Left ventricle myocardium inferior (tissue), 1 donor: ENCODE results near the gene ECSIT. TPM values are rescaled to one million over a fixed set of nuclear protein-coding genes. Genes with fewer than 3 reads are reported as not detected.
A peak's percentile ranks its signal among the peaks of the same experiment; 100 is the strongest.

Source experiments
- DNase-seq: peaks from one replicate; pipeline ENCODE4 v3.0.0-alpha.2; 2020
- H3K27ac ChIP-seq: fragments of 200-600 bp; replicated peaks from 2 replicates; pipeline ENCODE4 v1.8.0; 2021
- H3K27me3 ChIP-seq: fragments of 200-600 bp; 2 replicates; pipeline ENCODE4 v1.8.0; 2021; ENCODE audit warnings: low read depth
- H3K36me3 ChIP-seq: fragments of 200-600 bp; 2 replicates; pipeline ENCODE4 v1.8.0; 2021
- H3K4me1 ChIP-seq: fragments of 200-600 bp; 2 replicates; pipeline ENCODE4 v1.8.0; 2021
- H3K4me3 ChIP-seq: fragments of 200-600 bp; 2 replicates; pipeline ENCODE4 v1.8.0; 2021; ENCODE audit warnings: mild to moderate bottlenecking, moderate library complexity
- H3K9me3 ChIP-seq: fragments of 200-600 bp; replicated peaks from 2 replicates; pipeline ENCODE4 v1.8.0; 2021
- CTCF ChIP-seq: fragments of 200-600 bp; IDR thresholded peaks from 2 replicates; pipeline ENCODE4 v1.8.0; 2021; ENCODE audit warnings: antibody characterized with exemption, mild to moderate bottlenecking, borderline replicate concordance
- intact Hi-C: fragments of 100-400 bp; cut with micrococcal nuclease; formaldehyde crosslinking; loops from one replicate; pipeline ENCODE4 v1.11.0; 2022
- total RNA-seq: library from RNA; stranded (reverse); fragmentation: NEBNext Ultra II Directional; extraction: Animal tissue kit (Norgen Biotek cat#: 25700); gene quantifications from one replicate; pipeline ENCODE4 v1.2.1, GENCODE V29; 2021
- donor health status: DM: no; HTN: yes; CAD: no; lungs with severe emphysema.

The ECSIT gene
- total RNA-seq, 1 donor from 2014 or later: 167 TPM

DNA sequence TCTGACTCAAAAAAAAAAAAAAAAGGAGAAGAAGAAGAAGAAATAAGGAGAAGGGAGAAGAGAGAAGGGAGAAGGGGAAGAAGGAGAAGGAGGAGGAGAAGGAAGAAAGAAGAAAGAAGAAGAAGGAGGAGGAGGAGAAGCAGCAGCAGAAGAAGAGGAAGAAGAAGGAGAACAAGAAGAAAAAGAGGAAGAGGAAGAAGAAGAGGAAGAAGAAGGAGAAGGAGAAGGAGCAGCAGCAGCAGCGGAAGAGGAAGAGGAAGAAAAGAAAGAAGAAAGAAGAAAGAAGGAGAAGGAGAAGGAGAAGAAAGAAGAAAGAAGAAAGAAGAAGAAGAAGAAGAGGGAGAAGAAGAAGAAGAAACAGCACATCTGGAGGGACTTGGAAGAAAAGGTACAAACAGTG, 5.6 kb upstream of the ECSIT start:
- Histone ChIP-seq H3K36me3 (no peaks in the 10 kb centered on the region), H3K27me3 (peaks cover 12% of the 10 kb centered on the region), H3K9me3 (no peaks in the 10 kb centered on the region), H3K4me3 (no peak overlapping the region), H3K4me1 (peaks cover 23% of the 10 kb centered on the region), H3K27ac (peak overlapping the region; percentile 86)
- no peak for DNase-seq
- intact Hi-C loops: no loop called here
- TF ChIP-seq CTCF: no peak

- DNase-seq: peak; percentile 77
- Histone ChIP-seq H3K9me3 (no peaks in the 10 kb centered on the region), H3K4me1 (peaks cover 42% of the 10 kb centered on the region)
These were observed 1.5 kb upstream of the ECSIT start for GRCh38 chr19:11530432-11530831.

GRCh38 chr19:11519138-11519537, 9.8 kb downstream of the ECSIT start:
- Histone ChIP-seq H3K9me3 (no peaks in the 10 kb centered on the region), H3K27me3 (no peaks in the 10 kb centered on the region), H3K4me3 (no peak overlapping the region), H3K27ac (no peak overlapping the region), H3K4me1 (no peaks in the 10 kb centered on the region), H3K36me3 (peaks cover 72% of the 10 kb centered on the region)
- no peak for TF ChIP-seq CTCF
- intact Hi-C loops: no loop called here
- DNase-seq: no peak

More at GRCh38 chr19:11530432-11530831, 1.5 kb upstream of the ECSIT start:
- Histone ChIP-seq H3K27ac (peak overlapping the region; percentile 97), H3K27me3 (no peaks in the 10 kb centered on the region), H3K4me3 (no peak overlapping the region), H3K36me3 (peaks cover 8% of the 10 kb centered on the region)
- intact Hi-C loops: no loop called here
- peak; percentile 32 for TF ChIP-seq CTCF

DNA sequence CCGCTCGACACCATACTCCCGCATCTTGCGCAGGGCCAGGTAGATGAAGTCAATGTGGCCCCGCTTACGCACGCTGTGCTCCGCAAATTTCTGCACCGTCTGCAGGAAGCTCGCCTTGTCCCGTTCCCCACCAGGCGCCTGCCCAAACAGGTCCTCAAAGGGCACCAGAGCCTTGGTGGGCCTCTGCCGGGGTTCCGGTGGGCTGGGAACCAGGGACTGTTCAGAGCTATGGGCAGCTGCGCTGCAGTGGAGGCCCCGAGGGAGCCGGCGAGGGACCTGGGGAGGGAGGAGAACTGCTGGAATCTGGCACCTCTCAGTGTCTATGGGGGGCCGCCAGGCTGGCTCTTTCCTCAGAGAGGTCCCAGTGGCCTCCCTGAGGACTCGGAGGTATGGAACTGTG, 15.0 kb downstream of the ECSIT start:
- Histone ChIP-seq H3K27ac (no peak overlapping the region), H3K4me1 (no peaks in the 10 kb centered on the region), H3K36me3 (peaks cover 85% of the 10 kb centered on the region), H3K27me3 (no peaks in the 10 kb centered on the region), H3K4me3 (no peak overlapping the region), H3K9me3 (no peaks in the 10 kb centered on the region)
- DNase-seq: no peak
- no peak for TF ChIP-seq CTCF
- intact Hi-C loops: no loop called here

- no peak for DNase-seq
- Histone ChIP-seq H3K27ac (no peak overlapping the region), H3K9me3 (no peaks in the 10 kb centered on the region), H3K36me3 (peaks cover 51% of the 10 kb centered on the region), H3K4me3 (no peak overlapping the region), H3K4me1 (peaks cover 8% of the 10 kb centered on the region), H3K27me3 (no peaks in the 10 kb centered on the region)
- no peak for TF ChIP-seq CTCF
- intact Hi-C loops: no loop called here
These were observed 18.5 kb downstream of the ECSIT start for GRCh38 chr19:11510444-11510843.
